GM21515 (cell line): Measurements from ENCODE around the gene MYRFL.

ENCODE experiments used
- ATAC-seq: cut with Tn5 transposase; IDR thresholded peaks from one replicate; pipeline ENCODE4 v1.9.1; 2021; ENCODE audit not compliant: unreplicated experiment

MYRFL gene

GRCh38 chr12:69894800-69895383, 69.9 kb downstream of the MYRFL start:
- ATAC-seq = no peak

- ATAC-seq = no peak
These were observed 71.8 kb downstream of the MYRFL start for GRCh38 chr12:69896653-69897381.

GRCh38 chr12:69897744-69898143, 72.7 kb downstream of the MYRFL start:
- ATAC-seq = no peak

- no peak for ATAC-seq
These were observed 73.2 kb downstream of the MYRFL start for GRCh38 chr12:69898236-69898635.

GRCh38 chr12:69900720-69901131, 75.7 kb downstream of the MYRFL start:
- no peak for ATAC-seq

- ATAC-seq = no peak
These were observed 76.3 kb downstream of the MYRFL start for GRCh38 chr12:69901221-69901905.

- ATAC-seq = no peak
These were observed 78.5 kb downstream of the MYRFL start for GRCh38 chr12:69903548-69903947.

GRCh38 chr12:69904777-69905176, 79.8 kb downstream of the MYRFL start:
- no peak for ATAC-seq

- no peak for ATAC-seq
These were observed 80.8 kb downstream of the MYRFL start for GRCh38 chr12:69905801-69906200.

- ATAC-seq = peak; percentile 93
These were observed 81.6 kb downstream of the MYRFL start for GRCh38 chr12:69906411-69907216.

GRCh38 chr12:69908203-69908602, 83.2 kb downstream of the MYRFL start:
- no peak for ATAC-seq

GRCh38 chr12:69910694-69911093, 85.7 kb downstream of the MYRFL start:
- ATAC-seq = no peak

- no peak for ATAC-seq
These were observed 88.5 kb downstream of the MYRFL start for GRCh38 chr12:69913526-69913925.

GRCh38 chr12:69915964-69916363, 90.9 kb downstream of the MYRFL start:
- ATAC-seq = no peak

- no peak for ATAC-seq
These were observed 91.7 kb downstream of the MYRFL start for GRCh38 chr12:69916544-69917235.

GRCh38 chr12:69918287-69918686, 93.3 kb downstream of the MYRFL start:
- ATAC-seq = no peak

- no peak for ATAC-seq
These were observed 94.5 kb downstream of the MYRFL start for GRCh38 chr12:69919495-69919894.

- ATAC-seq = no peak
These were observed 96.8 kb downstream of the MYRFL start for GRCh38 chr12:69921831-69922230.

GRCh38 chr12:69922999-69923398, 98.0 kb downstream of the MYRFL start:
- no peak for ATAC-seq

GRCh38 chr12:69925291-69925690, 100.3 kb downstream of the MYRFL start:
- no peak for ATAC-seq

GRCh38 chr12:69927164-69927563, 102.1 kb downstream of the MYRFL start:
- ATAC-seq = no peak
